PC-9 (cell line): ENCODE data around the gene SAG.

Experiments
- EZH2 ChIP-seq: fragments of 200-600 bp; sonication (generic); IDR thresholded peaks from 2 replicates; pipeline ENCODE4 v1.8.0; 2017; ENCODE audit warnings: antibody characterized with exemption, low read depth
- TF ChIP-seq, protein P1 (sequence below): fragments of 200-600 bp; sonication (generic); conservative IDR thresholded peaks from 2 replicates; pipeline ENCODE4 v1.6.1; 2017; ENCODE audit warnings: mixed run types, antibody characterized with exemption, mild to moderate bottlenecking, moderate library complexity

DNA sequence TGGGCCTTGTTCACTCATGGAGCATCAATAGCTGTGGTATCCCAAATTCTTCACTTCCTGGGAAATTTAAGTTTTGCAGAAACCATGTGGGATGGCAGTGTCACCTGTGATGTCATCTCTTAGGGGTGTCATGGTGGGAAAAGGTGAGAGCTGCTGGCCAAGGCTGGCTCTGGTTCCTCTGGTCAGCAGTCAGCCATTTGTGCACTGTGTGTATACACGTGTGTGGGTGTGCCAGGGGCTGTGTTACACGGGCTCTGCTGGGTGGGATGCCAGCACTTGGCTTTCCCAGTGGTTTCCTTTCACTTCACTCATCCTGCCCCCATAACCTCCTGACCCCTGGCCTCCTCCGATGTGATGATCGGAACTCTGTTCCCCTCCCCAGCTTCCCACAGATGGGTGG lies 21.3 kb downstream of the SAG start:
- TF ChIP-seq, protein P1, sequence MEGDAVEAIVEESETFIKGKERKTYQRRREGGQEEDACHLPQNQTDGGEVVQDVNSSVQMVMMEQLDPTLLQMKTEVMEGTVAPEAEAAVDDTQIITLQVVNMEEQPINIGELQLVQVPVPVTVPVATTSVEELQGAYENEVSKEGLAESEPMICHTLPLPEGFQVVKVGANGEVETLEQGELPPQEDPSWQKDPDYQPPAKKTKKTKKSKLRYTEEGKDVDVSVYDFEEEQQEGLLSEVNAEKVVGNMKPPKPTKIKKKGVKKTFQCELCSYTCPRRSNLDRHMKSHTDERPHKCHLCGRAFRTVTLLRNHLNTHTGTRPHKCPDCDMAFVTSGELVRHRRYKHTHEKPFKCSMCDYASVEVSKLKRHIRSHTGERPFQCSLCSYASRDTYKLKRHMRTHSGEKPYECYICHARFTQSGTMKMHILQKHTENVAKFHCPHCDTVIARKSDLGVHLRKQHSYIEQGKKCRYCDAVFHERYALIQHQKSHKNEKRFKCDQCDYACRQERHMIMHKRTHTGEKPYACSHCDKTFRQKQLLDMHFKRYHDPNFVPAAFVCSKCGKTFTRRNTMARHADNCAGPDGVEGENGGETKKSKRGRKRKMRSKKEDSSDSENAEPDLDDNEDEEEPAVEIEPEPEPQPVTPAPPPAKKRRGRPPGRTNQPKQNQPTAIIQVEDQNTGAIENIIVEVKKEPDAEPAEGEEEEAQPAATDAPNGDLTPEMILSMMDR, result no peak
- TF ChIP-seq EZH2, result no peak
